ENCODE results near the gene PPP1R3G.

Gene PPP1R3G

GRCh38 chr6:5121956-5122355 is 36.8 kb downstream of the PPP1R3G start:
- no peak for DNase-seq

GRCh38 chr6:5122504-5123112 is 37.5 kb downstream of the PPP1R3G start:
- DNase-seq = no peak

GRCh38 chr6:5123296-5124143 is 38.4 kb downstream of the PPP1R3G start:
- no peak for DNase-seq

GRCh38 chr6:5124526-5124925 is 39.4 kb downstream of the PPP1R3G start:
- DNase-seq = no peak

GRCh38 chr6:5125152-5126006 is 40.2 kb downstream of the PPP1R3G start:
- DNase-seq = no peak

- no peak for DNase-seq
Measured at GRCh38 chr6:5126214-5126613, 41.1 kb downstream of the PPP1R3G start.

- no peak for DNase-seq
Measured at GRCh38 chr6:5127106-5127687, 42.1 kb downstream of the PPP1R3G start.

GRCh38 chr6:5128351-5128750 is 43.2 kb downstream of the PPP1R3G start:
- no peak for DNase-seq

- no peak for DNase-seq
Measured at GRCh38 chr6:5130135-5130866, 45.2 kb downstream of the PPP1R3G start.

GRCh38 chr6:5132731-5133130 is 47.6 kb downstream of the PPP1R3G start:
- DNase-seq = no peak

- no peak for DNase-seq
Measured at GRCh38 chr6:5133943-5134342, 48.8 kb downstream of the PPP1R3G start.

- DNase-seq = peak; percentile 61
Measured at GRCh38 chr6:5135788-5136376, 50.7 kb downstream of the PPP1R3G start.

GRCh38 chr6:5136851-5137250 is 51.7 kb downstream of the PPP1R3G start:
- no peak for DNase-seq
